ENCODE data around the gene LRRC15. TPM values are rescaled to one million over a fixed set of nuclear protein-coding genes. Genes with fewer than 3 reads are reported as not detected.
A peak's percentile ranks its signal among the peaks of the same experiment; 100 is the strongest.

LRRC15 gene
- polyA plus RNA-seq, 2 of the 4 experiments (the other 2 are of a cell fraction) = 0.05 to 0.14 TPM

DNA sequence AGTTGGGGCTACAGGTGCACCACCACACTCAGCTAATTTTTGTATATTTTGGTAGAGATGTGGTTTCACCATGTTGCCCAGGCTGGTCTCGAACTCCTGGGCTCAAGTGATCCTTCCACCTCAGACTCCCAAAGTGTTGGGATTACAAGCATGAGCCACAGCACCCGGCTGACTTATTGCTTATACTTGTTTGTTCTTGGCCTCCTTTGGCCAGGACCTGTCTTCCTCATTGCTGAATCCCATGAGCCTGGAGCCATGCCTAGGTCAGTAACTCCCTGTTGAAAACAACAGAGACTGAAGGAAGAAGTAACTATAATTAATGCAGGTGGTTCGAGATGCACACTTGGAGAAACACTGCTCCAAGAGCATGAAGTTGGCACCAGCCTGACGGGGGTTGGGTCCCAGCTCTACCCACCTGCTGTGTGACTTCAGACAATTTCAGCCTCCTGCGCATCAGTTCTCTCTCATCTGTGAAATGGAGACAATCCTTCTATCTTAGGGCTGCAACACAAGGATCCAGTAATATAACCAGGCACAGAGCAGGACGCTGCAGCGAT is 57.3 kb downstream of the LRRC15 start:
- no peak for ATAC-seq
- Histone ChIP-seq H3K27ac (peak overlapping the region; percentile 78 to 88), H3K4me2 (peak overlapping the region; percentile 65), H3K9me3 (no peaks in the 10 kb centered on the region), H3K4me1 (peaks cover 55% of the 10 kb centered on the region), H3K4me3 (no peak overlapping the region)
- POLR2A ChIA-PET = interaction anchor here (0.9 to 2.0 kb wide), 3 partner anchors 171 to 532 kb away, joined by 3 to 11 read pairs (median 7); partner anchors contain the start of gene HES1
- no peak for DNase-seq (ENCODE audit: low read depth in 1 of 2, low spot score in 1 of 2)
- TF ChIP-seq PHF8 (IDR thresholded peaks at IDR 0.05; ENCODE audit: borderline replicate concordance, low read depth) (no peak), KDM1A (IDR thresholded peaks at IDR 0.05; ENCODE audit: low read depth) (no peak), CEBPB (IDR thresholded peaks at IDR 0.05) (no peak), JUN (IDR thresholded peaks at IDR 0.05) (no peak)
- WGBS (ENCODE audit: missing lambda C conversion rate) = 67% methylated on average over 7 of the region's 7 CpGs
- CTCF ChIA-PET = interaction anchor here (8.9 kb wide), 1 partner anchor 527 kb away, joined by 213 read pairs; no protein-coding TSS in a partner anchor
- no peak for FAIRE-seq

GRCh38 chr3:194311000-194311399 is 58.5 kb downstream of the LRRC15 start:
- peaks cover 49% of the 10 kb centered on the region for H3K4me1 ChIP-seq
- WGBS (ENCODE audit: missing lambda C conversion rate) = 93% methylated on average over 2 of the region's 2 CpGs
- no peaks in the 10 kb centered on the region for H3K9me3 ChIP-seq
- TF ChIP-seq, protein P1, sequence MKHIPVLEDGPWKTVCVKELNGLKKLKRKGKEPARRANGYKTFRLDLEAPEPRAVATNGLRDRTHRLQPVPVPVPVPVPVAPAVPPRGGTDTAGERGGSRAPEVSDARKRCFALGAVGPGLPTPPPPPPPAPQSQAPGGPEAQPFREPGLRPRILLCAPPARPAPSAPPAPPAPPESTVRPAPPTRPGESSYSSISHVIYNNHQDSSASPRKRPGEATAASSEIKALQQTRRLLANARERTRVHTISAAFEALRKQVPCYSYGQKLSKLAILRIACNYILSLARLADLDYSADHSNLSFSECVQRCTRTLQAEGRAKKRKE (CRISPR knock-in tag; IDR thresholded peaks at IDR 0.05; ENCODE audit: low read depth) = no peak
- TF ChIP-seq SREBF2 (IDR thresholded peaks at IDR 0.05) = no peak
- no peak for TF ChIP-seq CEBPB (IDR thresholded peaks at IDR 0.05)
- TF ChIP-seq ZFP36 (IDR thresholded peaks at IDR 0.05; ENCODE audit: borderline replicate concordance, partially characterized antibody) = no peak
- no peak for TF ChIP-seq HMGXB4 (CRISPR knock-in tag; IDR thresholded peaks at IDR 0.05; ENCODE audit: borderline replicate concordance)
- TF ChIP-seq RNF2 (IDR thresholded peaks at IDR 0.05; ENCODE audit: borderline replicate concordance, low read depth) = no peak
- no peak for TF ChIP-seq KDM1A (IDR thresholded peaks at IDR 0.05; ENCODE audit: low read depth)
- TF ChIP-seq PBX3 (IDR thresholded peaks at IDR 0.05) = no peak
- no peak for TF ChIP-seq EP300 (IDR thresholded peaks at IDR 0.05)
- no peak for TF ChIP-seq NPAS2 (CRISPR knock-in tag; IDR thresholded peaks at IDR 0.05; ENCODE audit: borderline replicate concordance)
- TF ChIP-seq, protein P2, sequence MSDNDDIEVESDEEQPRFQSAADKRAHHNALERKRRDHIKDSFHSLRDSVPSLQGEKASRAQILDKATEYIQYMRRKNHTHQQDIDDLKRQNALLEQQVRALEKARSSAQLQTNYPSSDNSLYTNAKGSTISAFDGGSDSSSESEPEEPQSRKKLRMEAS (IDR thresholded peaks at IDR 0.05) = no peak
- no peak for TF ChIP-seq KDM5A (IDR thresholded peaks at IDR 0.05)
- no peak for TF ChIP-seq POLR2AphosphoS2 (conservative IDR thresholded peaks at IDR 0.05; ENCODE audit: low read length)
- H3K4me2 ChIP-seq = no peak overlapping the region
- H3K27ac ChIP-seq = no peak overlapping the region
- DNase-seq (ENCODE audit: low read depth in 1 of 2, low spot score in 1 of 2) (no peak), FAIRE-seq (no peak), ATAC-seq (no peak)
- H3K4me3 ChIP-seq = no peak overlapping the region
- POLR2A ChIA-PET = no interaction called here
- CTCF ChIA-PET = interaction anchor here (1.1 kb wide), 1 partner anchor 530 kb away, joined by 4 read pairs; no protein-coding TSS in a partner anchor

DNA sequence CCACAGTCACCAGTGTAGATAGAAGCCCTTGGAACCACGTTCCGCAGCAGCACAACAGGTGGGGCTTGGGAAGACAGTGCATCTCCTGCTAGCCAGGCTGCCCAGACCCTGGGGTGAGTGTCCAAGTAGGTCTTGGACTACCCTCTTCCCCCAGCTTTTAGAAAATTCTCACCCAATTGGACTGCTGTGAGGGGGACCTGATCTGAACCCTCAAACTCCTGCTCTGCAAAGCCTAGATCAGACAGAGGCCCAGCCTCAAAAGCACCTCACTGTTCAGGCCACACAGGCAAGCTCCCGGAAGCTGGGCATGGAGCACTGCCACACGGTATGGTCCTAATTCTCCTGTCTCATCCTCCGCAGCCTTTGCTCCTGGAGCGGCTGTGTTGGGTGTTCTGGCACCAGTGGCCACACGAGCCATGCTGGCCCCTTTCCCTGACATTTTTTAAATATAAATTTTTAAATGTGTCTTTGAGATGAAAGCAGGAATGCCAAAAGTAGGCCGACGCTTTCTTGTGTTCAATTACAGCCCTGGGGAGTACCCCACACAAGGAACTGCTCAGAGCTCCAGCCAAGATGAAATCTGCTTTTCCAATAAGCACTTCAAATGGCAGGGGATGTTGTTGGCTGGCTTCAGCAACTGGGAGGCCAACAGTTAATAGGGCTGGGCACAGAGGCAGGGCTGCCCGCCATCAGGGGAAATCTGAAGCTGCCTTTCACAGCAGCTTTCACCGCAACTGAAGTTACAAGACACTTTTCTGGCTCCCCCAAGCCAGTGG is 59.3 kb downstream of the LRRC15 start:
- no peak for DNase-seq (ENCODE audit: low read depth in 1 of 2, low spot score in 1 of 2)
- CTCF ChIA-PET = interaction anchor here (0.9 to 1.1 kb wide), 2 partner anchors 529 to 530 kb away, joined by 3 to 4 read pairs; no protein-coding TSS in a partner anchor
- no peak for TF ChIP-seq SMC3 (IDR thresholded peaks at IDR 0.05)
- TF ChIP-seq NPAS2 (CRISPR knock-in tag; IDR thresholded peaks at IDR 0.05; ENCODE audit: borderline replicate concordance) = no peak
- TF ChIP-seq HOXB5 (CRISPR knock-in tag; IDR thresholded peaks at IDR 0.05) = no peak
- no peak for TF ChIP-seq MAFK (IDR thresholded peaks at IDR 0.05; ENCODE audit: partially characterized antibody)
- no peak for TF ChIP-seq RAD21 (conservative IDR thresholded peaks at IDR 0.05 in 1 of 2, IDR thresholded peaks at IDR 0.05 in 1 of 2)
- no peak for TF ChIP-seq EHMT2 (IDR thresholded peaks at IDR 0.05; ENCODE audit: low read depth)
- no peak for TF ChIP-seq CEBPB (IDR thresholded peaks at IDR 0.05)
- TF ChIP-seq ZNF302 (CRISPR knock-in tag; IDR thresholded peaks at IDR 0.05) = no peak
- no peak for TF ChIP-seq RARB (CRISPR knock-in tag; IDR thresholded peaks at IDR 0.05)
- TF ChIP-seq POLR2AphosphoS2 (conservative IDR thresholded peaks at IDR 0.05; ENCODE audit: low read length) = no peak
- TF ChIP-seq KDM1A (IDR thresholded peaks at IDR 0.05; ENCODE audit: low read depth) = no peak
- no peak for TF ChIP-seq CHD2 (IDR thresholded peaks at IDR 0.05; ENCODE audit: low read length, partially characterized antibody)
- TF ChIP-seq ZFP36 (IDR thresholded peaks at IDR 0.05; ENCODE audit: borderline replicate concordance, partially characterized antibody) = no peak
- no peak for TF ChIP-seq TP53 (CRISPR knock-in tag; IDR thresholded peaks at IDR 0.05)

More for the DNA sequence above, 59.3 kb downstream of the LRRC15 start:
- H3K9me3 ChIP-seq = no peaks in the 10 kb centered on the region
- ATAC-seq (no peak), FAIRE-seq (no peak)
- H3K4me2 ChIP-seq = no peak overlapping the region
- H3K27ac ChIP-seq = no peak overlapping the region
- WGBS (ENCODE audit: missing lambda C conversion rate) = 92% methylated on average over 11 of the region's 11 CpGs
- H3K4me3 ChIP-seq = no peak overlapping the region
- POLR2A ChIA-PET = no interaction called here
- peaks cover 47% of the 10 kb centered on the region for H3K4me1 ChIP-seq
